Immature natural killer cell (primary cell): ENCODE measurements around the gene ADAMTSL3. TPM values are rescaled to one million over a fixed set of nuclear protein-coding genes. Genes with fewer than 3 reads are reported as not detected.
"Not testable (repeated sequence)": the region's sequence is repeated elsewhere in the genome, so short reads cannot be mapped to it uniquely, and the experiment has no call there.

Experiments
- DNase-seq, 3 donors: peaks; one replicate each; pipeline ENCODE4 v3.0.0; 2022; ENCODE audit warnings: mixed read lengths in 1 of 3
- H3K27ac Mint-ChIP-seq, 6 donors: one replicate each; pipeline ENCODE4 v1.8.0; 2020; ENCODE audit warnings: mixed read lengths in 6 of 6, mild to moderate bottlenecking in 5 of 6, inconsistent platforms in 4 of 6, moderate library complexity in 3 of 6
- H3K27me3 Mint-ChIP-seq, 3 donors: one replicate each; pipeline ENCODE4 v1.8.0; 2020 to 2021; ENCODE audit warnings: low read depth in 3 of 3, mild to moderate bottlenecking in 3 of 3, mixed read lengths in 3 of 3, moderate library complexity in 3 of 3, inconsistent platforms in 1 of 3
- H3K36me3 Mint-ChIP-seq, 3 donors: one replicate each; pipeline ENCODE4 v1.8.0; 2020; ENCODE audit warnings: mixed read lengths in 3 of 3, inconsistent platforms in 2 of 3, mild to moderate bottlenecking in 2 of 3
- H3K4me1 Mint-ChIP-seq, 2 donors: one replicate each; pipeline ENCODE4 v1.8.0; 2020; ENCODE audit warnings: inconsistent platforms in 2 of 2, mild to moderate bottlenecking in 2 of 2, mixed read lengths in 2 of 2, moderate library complexity in 1 of 2
- H3K4me3 Mint-ChIP-seq, 5 donors: one replicate each; pipeline ENCODE4 v1.8.0; 2020; ENCODE audit warnings: mild to moderate bottlenecking in 5 of 5, mixed read lengths in 5 of 5, inconsistent platforms in 3 of 5, moderate library complexity in 3 of 5
- H3K9me3 Mint-ChIP-seq, 6 donors: one replicate each; pipeline ENCODE4 v1.8.0; 2020; ENCODE audit warnings: mild to moderate bottlenecking in 6 of 6, mixed read lengths in 6 of 6, inconsistent platforms in 4 of 6, moderate library complexity in 3 of 6
- polyA plus RNA-seq, 3 donors: library from polyadenylated mRNA; unstranded; fragments of 300-500 nt; fragmentation: Illumina TruSeq; gene quantifications; one replicate each; pipeline ENCODE4 v1.2.3, GENCODE V29; 2021

Gene ADAMTSL3
- polyA plus RNA-seq, 3 donors from 2014 or later = not detected

DNA sequence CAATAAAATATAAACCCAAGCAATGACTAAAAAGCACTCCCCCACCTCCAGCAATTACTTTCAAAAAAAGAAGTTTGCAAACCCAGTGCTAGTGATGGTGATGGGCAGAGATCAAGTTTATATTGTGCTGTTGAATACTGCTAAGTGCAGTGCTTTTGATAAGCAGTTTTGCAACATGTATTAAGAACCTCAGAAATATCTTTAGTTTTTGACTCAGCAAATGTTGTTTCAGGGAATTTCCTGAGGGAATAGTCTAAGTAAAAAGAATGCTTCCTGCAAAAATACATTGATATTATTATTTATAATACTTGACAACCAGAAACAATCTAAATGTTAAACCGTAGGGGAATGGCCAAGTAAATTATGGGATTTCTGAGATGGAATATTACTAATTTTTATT, 69.3 kb downstream of the ADAMTSL3 start:
- no peak overlapping the region for H3K4me3 Mint-ChIP-seq
- peaks cover 0 to 3% (median 2%) of the 10 kb centered on the region in 3 donors for H3K27me3 Mint-ChIP-seq
- peaks cover 0 to 8% (median 1%) of the 10 kb centered on the region in 6 donors for H3K9me3 Mint-ChIP-seq

DNA sequence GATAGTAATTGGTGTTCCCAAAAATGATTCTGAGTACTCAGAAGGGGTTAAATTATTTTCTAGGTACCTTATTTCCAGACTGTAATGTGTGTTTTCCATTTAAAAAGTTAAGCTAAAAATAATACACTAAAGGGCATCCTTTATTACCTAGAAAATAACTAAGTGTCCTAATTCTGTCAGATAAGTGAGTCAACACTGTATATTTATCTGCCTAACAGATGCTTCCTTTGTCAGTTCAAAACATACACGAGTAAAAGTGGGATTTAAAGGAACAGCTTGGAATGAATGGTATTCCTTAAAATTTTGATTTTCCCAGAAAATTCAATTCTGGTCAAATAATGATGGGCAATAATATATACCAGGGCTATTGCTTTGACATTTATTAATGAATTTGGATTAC, 78.3 kb downstream of the ADAMTSL3 start:
- Mint-ChIP-seq H3K4me3 (no peak overlapping the region), H3K36me3 (no peaks in the 10 kb centered on the region), H3K4me1 (no peaks in the 10 kb centered on the region), H3K9me3 (peaks cover 0 to 13% (median 4%) of the 10 kb centered on the region in 6 donors), H3K27ac (no peak overlapping the region), H3K27me3 (peaks cover 0 to 2% (median 0%) of the 10 kb centered on the region in 3 donors)
- DNase-seq = no peak

More for the DNA sequence above, 69.3 kb downstream of the ADAMTSL3 start:
- Mint-ChIP-seq H3K27ac (no peak overlapping the region), H3K36me3 (no peaks in the 10 kb centered on the region), H3K4me1 (no peaks in the 10 kb centered on the region)
- DNase-seq = no peak

DNA sequence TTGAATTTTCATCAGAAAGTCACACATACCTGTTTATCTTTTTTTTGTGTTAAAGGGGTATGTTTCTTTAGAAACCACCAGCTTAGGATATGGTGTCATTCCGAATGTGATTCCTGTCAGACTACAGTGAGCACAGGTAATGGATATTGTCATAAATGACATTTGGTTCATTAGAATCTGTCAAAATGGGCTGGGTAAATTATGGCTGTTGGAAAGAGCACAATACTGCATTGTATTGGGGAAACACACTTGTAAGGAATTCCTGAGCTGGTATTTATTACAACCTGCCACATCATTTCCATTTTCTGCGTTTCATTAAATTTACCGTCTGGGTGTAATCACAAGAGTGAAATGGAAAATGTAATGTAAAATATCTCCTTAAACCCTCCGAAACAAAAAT, 78.8 kb downstream of the ADAMTSL3 start:
- Mint-ChIP-seq H3K27ac (no peak overlapping the region), H3K4me3 (no peak overlapping the region), H3K27me3 (peaks cover 0 to 2% (median 0%) of the 10 kb centered on the region in 3 donors), H3K9me3 (peaks cover 0 to 11% (median 2%) of the 10 kb centered on the region in 6 donors), H3K36me3 (no peaks in the 10 kb centered on the region), H3K4me1 (no peaks in the 10 kb centered on the region)
- no peak for DNase-seq

DNA sequence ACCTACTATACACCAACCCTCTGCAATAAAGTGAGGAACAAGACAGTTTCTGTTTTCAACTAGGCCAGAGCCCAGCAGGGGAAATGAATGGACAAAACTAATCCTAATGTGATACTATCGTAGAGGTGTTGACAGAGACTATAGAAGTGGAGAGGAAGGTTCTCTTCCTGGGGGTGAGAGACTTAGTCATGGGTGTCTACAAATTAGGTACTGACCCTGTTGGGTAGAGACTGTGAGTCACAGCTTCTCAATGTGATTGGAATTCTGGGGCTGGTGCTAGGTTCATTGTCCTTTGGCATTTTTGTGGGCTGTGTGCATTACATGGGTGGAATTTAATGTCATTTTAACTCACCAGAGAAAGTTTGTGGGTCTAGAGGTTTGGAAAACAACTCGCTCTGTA, 79.3 kb downstream of the ADAMTSL3 start:
- no peaks in the 10 kb centered on the region for H3K4me1 Mint-ChIP-seq
- H3K36me3 Mint-ChIP-seq = no peaks in the 10 kb centered on the region
- no peak overlapping the region for H3K27ac Mint-ChIP-seq
- DNase-seq = no peak
- peaks cover 0 to 11% (median 2%) of the 10 kb centered on the region in 6 donors for H3K9me3 Mint-ChIP-seq
- no peak overlapping the region for H3K4me3 Mint-ChIP-seq
- H3K27me3 Mint-ChIP-seq = peaks cover 0 to 2% (median 0%) of the 10 kb centered on the region in 3 donors

DNA sequence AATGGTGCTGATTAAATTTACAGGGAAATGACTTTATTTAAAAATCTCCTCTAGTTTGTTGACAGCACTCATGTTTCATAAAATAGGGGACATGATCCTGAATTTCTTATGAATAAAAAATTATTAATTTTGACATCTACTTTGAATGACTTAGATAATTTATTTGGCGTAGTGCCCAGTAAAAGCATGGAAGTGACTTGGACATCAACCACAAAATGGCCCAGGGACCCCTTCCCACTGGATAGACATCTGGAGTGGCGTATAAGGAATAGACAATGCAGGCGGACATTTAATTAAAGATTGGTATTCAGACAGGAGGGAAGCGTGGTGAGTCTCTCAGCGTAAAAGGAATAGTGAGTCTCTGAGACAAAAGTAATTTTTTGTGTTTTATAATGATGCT, 79.8 kb downstream of the ADAMTSL3 start:
- H3K27ac Mint-ChIP-seq = no peak overlapping the region
- H3K27me3 Mint-ChIP-seq = peaks cover 0 to 2% (median 0%) of the 10 kb centered on the region in 3 donors
- no peaks in the 10 kb centered on the region for H3K36me3 Mint-ChIP-seq
- no peaks in the 10 kb centered on the region for H3K4me1 Mint-ChIP-seq
- no peak overlapping the region for H3K4me3 Mint-ChIP-seq
- H3K9me3 Mint-ChIP-seq = peaks cover 0 to 11% (median 2%) of the 10 kb centered on the region in 6 donors
- DNase-seq = no peak

DNA sequence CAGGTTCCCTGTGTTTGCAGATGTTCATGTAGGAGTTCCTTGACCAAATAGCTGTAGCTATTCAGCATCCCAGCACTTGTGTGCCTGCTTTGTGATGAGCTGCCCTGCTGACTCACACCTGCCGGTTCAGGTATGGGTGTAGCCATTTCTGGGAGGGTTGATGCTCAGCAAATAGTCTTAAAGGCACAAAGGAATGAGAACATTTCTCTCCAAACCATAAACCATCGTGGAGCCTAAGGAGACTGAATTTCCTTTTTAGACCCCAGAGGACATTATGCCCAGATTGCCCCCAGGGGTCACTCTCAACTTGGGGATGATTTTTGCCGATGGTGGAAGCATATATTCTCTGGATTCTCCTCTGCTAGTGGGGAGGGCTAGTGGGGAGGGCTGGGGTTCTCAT, 80.6 kb downstream of the ADAMTSL3 start:
- Mint-ChIP-seq H3K27ac (no peak overlapping the region), H3K9me3 (peaks cover 0 to 6% (median 0%) of the 10 kb centered on the region in 6 donors), H3K27me3 (peaks cover 0 to 2% (median 0%) of the 10 kb centered on the region in 3 donors), H3K4me1 (no peaks in the 10 kb centered on the region), H3K36me3 (no peaks in the 10 kb centered on the region), H3K4me3 (no peak overlapping the region)
- DNase-seq = no peak

DNA sequence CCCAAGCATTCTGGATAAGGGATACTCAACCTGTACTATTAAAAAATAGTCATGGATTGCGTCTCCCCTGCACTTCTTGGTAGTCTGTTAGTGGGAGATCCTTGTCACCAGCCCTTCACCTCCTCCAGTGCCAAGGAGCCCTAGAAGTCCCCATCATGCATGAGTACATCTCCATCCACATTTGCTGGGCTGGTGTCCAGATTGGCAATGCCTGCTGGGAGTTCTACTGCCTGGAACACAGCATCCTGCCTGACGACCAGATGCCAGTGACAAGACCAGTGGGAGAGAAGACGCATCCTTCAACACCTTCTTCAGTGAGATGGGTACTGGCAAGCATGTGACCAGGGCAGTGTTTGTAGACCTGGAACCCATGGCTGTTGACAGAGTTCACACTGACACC, 85.7 kb downstream of the ADAMTSL3 start:
- Mint-ChIP-seq H3K36me3 (no peaks in the 10 kb centered on the region), H3K4me1 (no peaks in the 10 kb centered on the region), H3K4me3 (no peak overlapping the region), H3K27me3 (peaks cover 0 to 2% (median under 1%) of the 10 kb centered on the region in 3 donors), H3K9me3 (peaks cover 0 to 6% (median 0%) of the 10 kb centered on the region in 6 donors), H3K27ac (no peak overlapping the region)
- DNase-seq = no peak

DNA sequence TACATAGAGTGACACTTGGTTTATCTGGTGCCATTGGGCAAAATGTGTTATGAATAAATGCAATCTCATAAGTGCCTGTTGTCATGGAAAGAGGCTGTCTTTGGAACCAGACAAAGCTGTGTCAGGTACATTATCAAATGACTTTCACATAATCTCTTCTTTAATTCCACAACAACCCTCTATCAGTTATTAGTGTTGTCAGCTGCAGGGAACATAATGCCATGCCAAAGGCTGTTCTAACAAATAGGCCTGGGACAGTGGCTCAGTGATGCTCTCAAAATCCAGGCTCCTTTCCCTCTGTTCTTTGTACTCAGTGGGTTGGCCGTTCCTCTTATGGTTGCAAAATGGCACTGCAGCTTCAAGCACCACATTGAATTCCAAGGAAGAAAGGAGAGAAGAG, 91.8 kb downstream of the ADAMTSL3 start:
- Mint-ChIP-seq H3K4me3 (no peak overlapping the region), H3K4me1 (no peaks in the 10 kb centered on the region), H3K27me3 (peaks cover 1 to 3% (median 1%) of the 10 kb centered on the region in 3 donors), H3K36me3 (no peaks in the 10 kb centered on the region), H3K9me3 (peaks cover 0 to 3% (median 0%) of the 10 kb centered on the region in 6 donors), H3K27ac (no peak overlapping the region)
- no peak for DNase-seq

DNA sequence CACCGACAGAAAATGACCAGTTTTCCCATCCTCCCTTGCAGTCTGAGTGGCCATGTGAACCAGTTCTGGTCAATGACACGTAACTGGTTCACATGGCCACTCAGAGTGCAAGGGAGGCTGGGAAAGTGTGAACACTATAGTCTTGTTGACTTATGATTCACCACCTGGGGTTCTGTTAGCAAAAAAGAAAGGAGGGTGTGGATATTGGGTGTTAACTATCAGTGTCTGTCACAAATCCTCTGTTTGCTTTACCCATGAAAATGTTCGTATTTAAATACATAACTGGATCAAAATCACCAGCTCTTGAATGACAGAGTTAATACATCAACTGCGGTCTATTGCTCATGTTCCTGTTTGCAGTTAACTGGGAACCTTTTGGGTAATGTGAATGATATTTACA, 92.3 kb downstream of the ADAMTSL3 start:
- no peaks in the 10 kb centered on the region for H3K36me3 Mint-ChIP-seq
- H3K27me3 Mint-ChIP-seq = peaks cover 1 to 3% (median 1%) of the 10 kb centered on the region in 3 donors
- H3K4me1 Mint-ChIP-seq = no peaks in the 10 kb centered on the region
- DNase-seq = no peak
- peaks cover 0 to 3% (median 0%) of the 10 kb centered on the region in 6 donors for H3K9me3 Mint-ChIP-seq
- no peak overlapping the region for H3K27ac Mint-ChIP-seq
- no peak overlapping the region for H3K4me3 Mint-ChIP-seq

DNA sequence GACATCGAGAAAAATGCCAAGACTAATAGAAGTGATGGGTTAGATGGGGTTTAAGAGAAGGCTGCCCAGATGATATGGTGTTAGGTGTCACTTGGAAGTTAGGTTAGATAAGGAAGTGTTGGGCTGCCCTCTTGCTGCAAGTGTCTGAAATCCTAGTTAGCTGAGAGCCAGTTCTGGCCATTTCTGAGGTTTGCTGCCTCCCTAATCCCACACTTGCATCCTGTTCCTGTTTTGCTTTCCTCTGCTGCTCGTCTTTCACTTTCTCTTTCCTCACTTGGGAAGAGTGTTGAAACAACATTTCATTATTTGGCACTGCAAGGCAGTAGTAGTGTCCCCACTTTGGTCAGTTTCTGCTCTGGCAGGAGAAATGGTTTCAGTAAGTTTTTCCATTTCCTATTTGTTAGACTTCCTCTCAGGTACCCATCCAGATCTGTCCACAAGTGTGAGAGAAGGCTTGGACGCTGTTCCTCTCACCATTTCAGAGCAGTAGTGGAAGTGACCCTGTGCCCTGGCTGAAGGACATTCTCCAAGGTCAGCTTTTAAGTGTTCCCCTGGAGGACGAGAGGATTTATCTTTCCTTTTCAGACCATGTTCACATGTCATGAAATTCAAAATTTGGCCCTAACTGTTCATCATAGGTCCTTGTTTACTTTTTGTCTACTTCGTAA, 93.3 kb downstream of the ADAMTSL3 start:
- peaks cover 0 to 3% (median 0%) of the 10 kb centered on the region in 6 donors for H3K9me3 Mint-ChIP-seq
- no peak overlapping the region for H3K4me3 Mint-ChIP-seq
- H3K27me3 Mint-ChIP-seq = peaks cover 1 to 3% (median 1%) of the 10 kb centered on the region in 3 donors
- H3K36me3 Mint-ChIP-seq = no peaks in the 10 kb centered on the region
- no peaks in the 10 kb centered on the region for H3K4me1 Mint-ChIP-seq
- H3K27ac Mint-ChIP-seq = no peak overlapping the region
- DNase-seq = no peak

DNA sequence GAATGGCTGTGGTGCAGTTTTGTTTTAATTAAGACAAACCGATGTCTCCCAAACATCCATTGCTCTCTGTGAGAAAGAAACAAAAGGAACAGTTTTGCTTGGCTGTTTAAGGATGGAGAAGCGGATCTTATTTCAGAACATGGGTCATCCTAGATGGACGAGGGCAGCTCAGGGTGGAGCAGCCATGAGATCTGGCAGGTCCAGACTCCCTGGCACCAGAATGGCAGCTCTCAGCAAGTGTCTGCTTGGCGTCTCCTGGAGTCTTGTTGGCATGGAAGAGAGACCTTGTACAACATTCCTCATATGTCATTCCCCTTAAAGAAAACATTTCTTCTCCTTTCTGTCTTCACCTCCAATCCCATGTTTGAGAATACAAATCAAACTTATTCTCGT, 93.8 kb downstream of the ADAMTSL3 start:
- no peak for DNase-seq
- H3K4me3 Mint-ChIP-seq = no peak overlapping the region
- no peaks in the 10 kb centered on the region for H3K4me1 Mint-ChIP-seq
- peaks cover 1 to 3% (median 1%) of the 10 kb centered on the region in 3 donors for H3K27me3 Mint-ChIP-seq
- no peak overlapping the region for H3K27ac Mint-ChIP-seq
- H3K36me3 Mint-ChIP-seq = no peaks in the 10 kb centered on the region
- H3K9me3 Mint-ChIP-seq = peaks cover 0 to 3% (median 0%) of the 10 kb centered on the region in 6 donors

DNA sequence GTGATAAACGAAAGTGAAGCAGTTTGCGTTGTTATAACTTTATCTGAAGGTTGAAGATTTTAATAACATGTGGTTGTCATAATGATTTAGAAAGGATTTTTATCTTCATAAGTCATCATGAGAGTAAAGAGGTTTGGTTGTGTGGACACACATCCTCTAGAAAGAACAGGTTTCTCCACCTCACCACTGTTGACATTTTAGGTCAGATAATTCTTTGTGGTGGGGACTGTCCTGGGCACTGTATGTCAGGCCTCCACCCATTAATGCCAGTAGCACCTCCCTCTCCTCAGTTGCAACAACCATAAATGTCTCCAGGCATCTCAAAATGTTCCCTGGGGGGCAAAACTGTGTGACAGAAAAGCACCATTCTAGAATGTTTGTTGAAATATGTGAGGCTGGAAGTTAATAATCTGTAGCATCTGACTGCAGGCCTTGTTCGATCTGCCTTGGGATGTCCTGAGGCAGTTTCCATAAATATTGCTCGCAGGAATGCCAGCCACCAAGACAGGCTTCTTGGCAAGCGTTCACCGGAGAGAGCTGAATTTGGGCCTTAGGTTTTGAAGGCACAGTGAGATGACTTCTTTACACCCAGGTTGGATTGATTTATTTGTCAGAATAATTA, 100.1 kb downstream of the ADAMTSL3 start:
- Mint-ChIP-seq H3K36me3 (no peaks in the 10 kb centered on the region), H3K4me1 (no peaks in the 10 kb centered on the region), H3K9me3 (peaks cover 0 to 10% (median 1%) of the 10 kb centered on the region in 6 donors), H3K27ac (no peak overlapping the region), H3K27me3 (peaks cover 0 to 5% (median 0%) of the 10 kb centered on the region in 3 donors), H3K4me3 (no peak overlapping the region)
- no peak for DNase-seq

DNA sequence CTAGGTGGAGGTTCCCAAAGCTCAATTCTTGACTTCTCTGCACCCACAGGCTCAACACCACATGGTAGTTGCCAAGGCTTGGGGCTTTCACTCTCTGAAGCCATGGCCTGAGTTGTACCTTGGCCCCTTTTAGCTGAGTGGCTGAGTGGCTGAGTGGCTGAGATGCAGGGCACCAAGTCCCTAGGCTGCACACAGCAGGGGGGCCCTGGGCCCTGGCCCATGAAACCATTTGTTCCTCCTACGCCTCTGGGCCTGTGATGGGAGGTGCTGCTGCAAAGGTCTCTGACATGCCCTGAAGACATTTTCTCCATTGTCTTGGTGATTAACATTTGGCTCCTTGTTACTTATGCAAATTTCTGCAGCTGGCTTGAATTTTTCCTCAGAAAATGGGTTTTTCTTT, 103.4 kb downstream of the ADAMTSL3 start:
- H3K27me3 Mint-ChIP-seq, DNase-seq, H3K27ac Mint-ChIP-seq, H3K4me3 Mint-ChIP-seq, H3K4me1 Mint-ChIP-seq, H3K36me3 Mint-ChIP-seq: not testable (repeated sequence)
- peaks cover 0 to 10% (median 3%) of the 10 kb centered on the region in 6 donors for H3K9me3 Mint-ChIP-seq

DNA sequence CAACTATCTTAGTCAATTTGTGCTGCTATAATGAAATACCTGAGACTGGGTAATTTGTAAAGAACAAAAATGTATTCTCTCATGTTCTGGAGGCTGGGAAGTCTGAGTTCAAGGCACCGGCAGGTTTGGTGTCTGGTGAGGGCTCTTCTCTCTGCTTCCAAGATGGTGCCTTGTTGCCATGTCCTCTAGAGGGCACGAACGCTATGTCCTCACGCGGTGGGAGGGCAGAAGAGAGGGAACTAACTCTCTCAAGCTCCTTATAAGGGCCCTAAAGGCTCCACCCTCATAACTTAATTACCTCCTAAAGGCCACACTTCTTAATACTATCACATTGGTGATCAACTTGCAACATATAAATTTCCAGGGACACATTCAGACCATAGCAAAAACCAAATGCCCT, 108.4 kb downstream of the ADAMTSL3 start:
- H3K27me3 Mint-ChIP-seq = peaks cover 0 to 2% (median 2%) of the 10 kb centered on the region in 3 donors
- DNase-seq = no peak
- H3K4me1 Mint-ChIP-seq = no peaks in the 10 kb centered on the region
- H3K36me3 Mint-ChIP-seq = no peaks in the 10 kb centered on the region
- H3K9me3 Mint-ChIP-seq = peaks cover 0 to 9% (median 3%) of the 10 kb centered on the region in 6 donors
- no peak overlapping the region for H3K4me3 Mint-ChIP-seq
- H3K27ac Mint-ChIP-seq = no peak overlapping the region
